Neural cell (in vitro differentiated cells): Measurements from ENCODE around the gene WTAP. TPM values are rescaled to one million over a fixed set of nuclear protein-coding genes. Genes with fewer than 3 reads are reported as not detected.

Source experiments
- H2AFZ ChIP-seq: fragments of 200-600, 300-800 bp; sonication (generic), shearing (Covaris generic); 2 replicates; pipeline ENCODE4 v1.6.0; 2014; ENCODE audit warnings: low read depth, mild to moderate bottlenecking, antibody characterized with exemption, low read length, moderate library complexity
- H3F3A ChIP-seq: fragments of 200-600 bp; shearing (Covaris generic); 2 replicates; pipeline ENCODE4 v1.6.1; 2016; ENCODE audit warnings: mild to moderate bottlenecking, moderate library complexity, mixed read lengths, antibody characterized with exemption, low read length; ENCODE audit not compliant: insufficient read depth, poor library complexity, severe bottlenecking
- H3K27ac ChIP-seq: fragments of 200-600, 300-800 bp; sonication (generic), shearing (Covaris generic); 2 replicates; pipeline ENCODE4 v1.5.1; 2014; ENCODE audit warnings: mild to moderate bottlenecking, low read length, moderate library complexity
- H3K27me3 ChIP-seq: fragments of 300-800, 200-600 bp; sonication (generic), shearing (Covaris generic); 2 replicates; pipeline ENCODE4 v1.6.0; 2014; ENCODE audit warnings: mild to moderate bottlenecking, low read depth, low read length, moderate library complexity; ENCODE audit not compliant: insufficient read depth
- H3K36me3 ChIP-seq: fragments of 300-800, 200-600 bp; sonication (generic), shearing (Covaris generic); 2 replicates; pipeline ENCODE4 v1.5.1; 2014; ENCODE audit warnings: mild to moderate bottlenecking, antibody characterized with exemption, low read length, moderate library complexity; ENCODE audit not compliant: insufficient read depth
- H3K4me2 ChIP-seq: fragments of 300-800, 200-600 bp; sonication (generic), shearing (Covaris generic); 2 replicates; pipeline ENCODE4 v1.6.0; 2014; ENCODE audit warnings: mild to moderate bottlenecking, low read length
- H3K4me3 ChIP-seq: fragments of 300-800, 200-600 bp; sonication (generic), shearing (Covaris generic); 2 replicates; pipeline ENCODE4 v1.5.1; 2014; ENCODE audit warnings: mild to moderate bottlenecking, low read length, moderate library complexity
- H3K79me2 ChIP-seq: fragments of 200-600 bp; shearing (Covaris generic); replicated peaks from 2 replicates; pipeline ENCODE4 v1.6.0; 2014; ENCODE audit warnings: mild to moderate bottlenecking, low read length, moderate library complexity; ENCODE audit not compliant: insufficient read depth
- H3K9ac ChIP-seq: fragments of 300-800, 200-600 bp; sonication (generic), shearing (Covaris generic); 2 replicates; pipeline ENCODE4 v1.6.1; 2016; ENCODE audit warnings: mild to moderate bottlenecking, low read length, mixed read lengths
- H3K9me2 ChIP-seq: fragments of 200-600 bp; shearing (Covaris generic); 2 replicates; pipeline ENCODE4 v1.6.1; 2016; ENCODE audit warnings: mild to moderate bottlenecking, low read length, mixed read lengths; ENCODE audit not compliant: insufficient read depth
- H3K9me3 ChIP-seq: fragments of 200-600, 300-800 bp; sonication (generic), shearing (Covaris generic); 2 replicates; pipeline ENCODE4 v1.6.1; 2016; ENCODE audit warnings: mild to moderate bottlenecking, mixed run types, low read length, moderate library complexity, mixed read lengths
- H4K20me1 ChIP-seq: fragments of 200-600 bp; shearing (Covaris generic); 2 replicates; pipeline ENCODE4 v1.6.1; 2016; ENCODE audit warnings: mild to moderate bottlenecking, mixed run types; ENCODE audit not compliant: insufficient read depth
- CTCF ChIP-seq: fragments of 450-650 bp; IDR thresholded peaks from 2 replicates; pipeline ENCODE4 v1.5.1; 2014; ENCODE audit warnings: antibody characterized with exemption, mild to moderate bottlenecking, moderate library complexity; ENCODE audit not compliant: poor library complexity, severe bottlenecking
- EP300 ChIP-seq: fragments of 450-650 bp; conservative IDR thresholded peaks from 2 replicates; pipeline ENCODE4 v1.6.1; 2014; ENCODE audit warnings: antibody characterized with exemption, mild to moderate bottlenecking, moderate library complexity; ENCODE audit not compliant: poor library complexity, severe bottlenecking
- EZH2 ChIP-seq: fragments of 200-600, 300-800 bp; shearing (Covaris generic), sonication (generic); IDR thresholded peaks from 2 replicates; pipeline ENCODE4 v1.6.1; 2014; ENCODE audit warnings: antibody characterized with exemption, low read length, borderline replicate concordance, mild to moderate bottlenecking; ENCODE audit not compliant: insufficient read depth, poor library complexity, severe bottlenecking
- MXI1 ChIP-seq: fragments of 450-650 bp; conservative IDR thresholded peaks from 2 replicates; pipeline ENCODE4 v1.6.1; 2014; ENCODE audit warnings: antibody characterized with exemption, mild to moderate bottlenecking; ENCODE audit not compliant: poor library complexity, severe bottlenecking
- POLR2AphosphoS5 ChIP-seq: IDR thresholded peaks from 2 replicates; pipeline ENCODE4 v1.6.1; 2012
- RAD21 ChIP-seq: fragments of 450-650 bp; conservative IDR thresholded peaks from 2 replicates; pipeline ENCODE4 v1.6.1; 2014; ENCODE audit warnings: antibody characterized with exemption, mild to moderate bottlenecking, moderate library complexity
- REST ChIP-seq: IDR thresholded peaks from 2 replicates; pipeline ENCODE4 v1.6.1; 2012; ENCODE audit warnings: borderline replicate concordance
- SMC3 ChIP-seq: fragments of 450-650 bp; conservative IDR thresholded peaks from 2 replicates; pipeline ENCODE4 v1.6.1; 2014; ENCODE audit warnings: antibody characterized with exemption, mild to moderate bottlenecking, moderate library complexity; ENCODE audit not compliant: poor library complexity
- TAF1 ChIP-seq: IDR thresholded peaks from 2 replicates; pipeline ENCODE4 v1.6.1; 2012; ENCODE audit warnings: low read depth
- polyA minus RNA-seq: library from RNA; depleted of rRNA, polyadenylated mRNA; stranded (reverse); fragments of >200 nt; gene quantifications from 2 replicates; pipeline ENCODE4 v1.2.3, GENCODE V29; 2014
- polyA plus RNA-seq: library from polyadenylated mRNA; depleted of rRNA; stranded (reverse); fragments of >200 nt; gene quantifications from 2 replicates; pipeline ENCODE4 v1.2.3, GENCODE V29; 2014

Gene WTAP
- 94.1 and 98.3 TPM in 2 replicates for polyA plus RNA-seq
- polyA minus RNA-seq: 164 and 177 TPM in 2 replicates

- Histone ChIP-seq H3K9me2 (no peaks in the 10 kb centered on the region), H2AFZ (peak within 1 kb of the TSS; percentile 95), H3K4me2 (peak within 1 kb of the TSS; percentile 90), H3K27ac (peak within 1 kb of the TSS; percentile 99), H3K27me3 (no peaks in the 10 kb centered on the region), H3F3A (peaks cover 6% of the 10 kb centered on the region), H3K9ac (peak within 1 kb of the TSS; percentile 98), H3K4me3 (peak within 1 kb of the TSS; percentile 96), H3K9me3 (no peaks in the 10 kb centered on the region), H3K36me3 (no peaks in the 10 kb centered on the region), H3K79me2 (peaks cover 65% of the 10 kb centered on the region), H4K20me1 (peaks cover 15% of the 10 kb centered on the region)
- TF ChIP-seq EP300: peak; percentile 82
- TF ChIP-seq CTCF: no peak
- no peak for TF ChIP-seq RAD21
- no peak for TF ChIP-seq EZH2
- TF ChIP-seq SMC3: peak; percentile 7
- TF ChIP-seq TAF1: peak; percentile 98
- peak; percentile 89 for TF ChIP-seq MXI1
- TF ChIP-seq POLR2AphosphoS5: peak; percentile 96
- TF ChIP-seq REST: peak; percentile 77
Measured at GRCh38 chr6:159726918-159727716, at the start of gene WTAP. WTAP (plus strand) TSS chr6:159727506; CDS start chr6:159736266, 8,760 bp downstream.

- no peaks in the 10 kb centered on the region for H3K36me3 ChIP-seq
Measured at GRCh38 chr6:159677506-159678165, 49.7 kb upstream of the WTAP start.

More at GRCh38 chr6:159677506-159678165, 49.7 kb upstream of the WTAP start:
- no peak overlapping the region for H3K4me3 ChIP-seq
- no peak overlapping the region for H3K9ac ChIP-seq
- H4K20me1 ChIP-seq: no peaks in the 10 kb centered on the region
- H3K4me2 ChIP-seq: no peak overlapping the region
- no peaks in the 10 kb centered on the region for H3F3A ChIP-seq
- H3K27ac ChIP-seq: no peak overlapping the region
- no peak overlapping the region for H2AFZ ChIP-seq
- no peaks in the 10 kb centered on the region for H3K27me3 ChIP-seq
- H3K9me2 ChIP-seq: no peaks in the 10 kb centered on the region
- no peak for TF ChIP-seq REST
- TF ChIP-seq CTCF: no peak
- no peak for TF ChIP-seq SMC3
- no peak for TF ChIP-seq EP300
- no peaks in the 10 kb centered on the region for H3K79me2 ChIP-seq
- no peaks in the 10 kb centered on the region for H3K9me3 ChIP-seq
